K562 (cell line): Measurements from ENCODE around the gene SLC7A10. TPM values are rescaled to one million over a fixed set of nuclear protein-coding genes. Genes with fewer than 3 reads are reported as not detected.
A peak's percentile ranks its signal among the peaks of the same experiment; 100 is the strongest.

Experiments
- ATAC-seq: fragments of 200-7000 bp; cut with Tn5 transposase; 3 replicates; pipeline ENCODE4 v1.9.1; 2020; ENCODE audit warnings: moderate library complexity
- BruUV-seq: library from RNA; stranded (reverse); fragments of 400-500 nt; replicated peaks from 2 replicates; lab custom pipeline; 2021; lab: Mats Ljungman, UMichigan
- CTCF ChIA-PET: fragments of 300-600 bp; formaldehyde crosslinking; extraction: SDS; loops from one replicate; lab custom pipeline; 2021; ENCODE audit warnings: low intra/inter-chr PET ratio; lab: Yijun Ruan, JAX
- POLR2A ChIA-PET: fragments of 300-600, 350-650 bp; sonication (Branson Sonifier 250); formaldehyde crosslinking; extraction: SDS; loops from one replicate; lab custom pipeline; 2021; ENCODE audit warnings: antibody characterized with exemption, inconsistent platforms; lab: Yijun Ruan, JAX
- DNase-seq, 4 experiments: peaks; one replicate each; pipeline versions ENCODE4 v3.0.0 to v3.0.0-alpha.2; 2011 to 2018; ENCODE audit warnings: low spot score in 3 of 4, mixed read lengths in 3 of 4; ENCODE audit errors: extremely low read depth in 1 of 4
- FAIRE-seq: peaks from 2 replicates; lab custom pipeline; 2011; peaks lifted over from hg19 to GRCh38; lab: Jason Lieb, UNC
- H2AFZ ChIP-seq: 2 replicates; pipeline ENCODE4 v1.6.0; 2011; ENCODE audit warnings: low read depth, low read length, control low read depth, inconsistent platforms
- H3K27ac ChIP-seq: fragments of 200-600 bp; 3 replicates; pipeline ENCODE4 v1.8.0; 2011; ENCODE audit warnings: low read depth, mild to moderate bottlenecking, control low read depth, inconsistent platforms, low read length, moderate library complexity, mixed read lengths; ENCODE audit errors: extremely low read depth
- H3K27me3 ChIP-seq, 2 experiments: fragments of 300-600 bp in 1 of 2; 2 replicates in 1 of 2; 3 replicates in 1 of 2; pipeline versions ENCODE4 v1.6.0 to v1.8.0; 2011; ENCODE audit warnings: inconsistent platforms in 2 of 2, low read length in 2 of 2, mild to moderate bottlenecking in 1 of 2, mixed read lengths in 1 of 2, moderate library complexity in 1 of 2; ENCODE audit not compliant: control insufficient read depth in 2 of 2, insufficient read depth in 2 of 2
- H3K36me3 ChIP-seq: fragments of 300-600 bp; 3 replicates; pipeline ENCODE4 v1.8.0; 2011; ENCODE audit warnings: mild to moderate bottlenecking, low read length, inconsistent platforms; ENCODE audit not compliant: control insufficient read depth, insufficient read depth
- H3K4me1 ChIP-seq, 2 experiments: fragments of 200-600 bp in 1 of 2; replicated peaks in 1 of 2; 2 replicates in 1 of 2; 3 replicates in 1 of 2; pipeline versions ENCODE4 v1.5.1 to v1.8.0; 2011; ENCODE audit warnings: inconsistent platforms in 2 of 2, low read length in 2 of 2, mild to moderate bottlenecking in 1 of 2, mixed read lengths in 1 of 2, moderate library complexity in 1 of 2; ENCODE audit not compliant: control insufficient read depth in 2 of 2, insufficient read depth in 2 of 2
- H3K4me2 ChIP-seq: 2 replicates; pipeline ENCODE4 v1.6.1; 2011; ENCODE audit warnings: low read length, control low read depth, inconsistent platforms, mixed read lengths; ENCODE audit not compliant: insufficient read depth
- H3K4me3 ChIP-seq: fragments of 200-600 bp; sonication (generic), shearing (Covaris generic); 2 replicates; pipeline ENCODE4 v1.5.1; 2016; ENCODE audit warnings: control low read depth, inconsistent platforms
- H3K79me2 ChIP-seq: fragments of 200-600 bp; 3 replicates; pipeline ENCODE4 v1.8.0; 2011; ENCODE audit warnings: low read length, inconsistent platforms; ENCODE audit not compliant: control insufficient read depth, insufficient read depth
- H3K9ac ChIP-seq, 2 experiments: 2 replicates each; pipeline versions ENCODE4 v1.6.0 to v1.6.1; 2011; ENCODE audit warnings: low read depth in 2 of 2, low read length in 2 of 2, control low read depth in 1 of 2, inconsistent platforms in 1 of 2, mild to moderate bottlenecking in 1 of 2, mixed read lengths in 1 of 2; ENCODE audit not compliant: insufficient read depth in 1 of 2
- H3K9me1 ChIP-seq: one replicate; pipeline ENCODE4 v1.6.0; 2011; ENCODE audit warnings: inconsistent platforms, mild to moderate bottlenecking, low read length, moderate library complexity; ENCODE audit not compliant: control insufficient read depth, insufficient read depth
- H3K9me3 ChIP-seq: replicated peaks from 2 replicates; pipeline ENCODE4 v1.5.1; 2011; ENCODE audit warnings: low read depth, low read length, inconsistent platforms; ENCODE audit not compliant: control insufficient read depth, insufficient read depth
- H4K20me1 ChIP-seq: replicated peaks from 2 replicates; pipeline ENCODE4 v1.6.1; 2011; ENCODE audit warnings: low read length, inconsistent platforms, mixed read lengths; ENCODE audit not compliant: control insufficient read depth, insufficient read depth
- CC2D1A ChIP-seq: fragments of 450-650 bp; IDR thresholded peaks from 2 replicates; pipeline ENCODE4 v1.6.1; 2017; ENCODE audit warnings: mild to moderate bottlenecking
- CTCF ChIP-seq, 3 experiments: IDR thresholded peaks in 2 of 3; conservative IDR thresholded peaks in 1 of 3; 2 replicates each; pipeline ENCODE4 v1.5.1; 2011 to 2012; ENCODE audit warnings: low read length in 3 of 3, mild to moderate bottlenecking in 3 of 3, control low read depth in 2 of 3, improper control_type of control experiment in 1 of 3, inconsistent platforms in 1 of 3, low read depth in 1 of 3, mixed read lengths in 1 of 3, moderate library complexity in 1 of 3; ENCODE audit not compliant: insufficient read depth in 2 of 3
- DEAF1 ChIP-seq: fragments of 450-650 bp; formaldehyde crosslinking; IDR thresholded peaks from 2 replicates; pipeline ENCODE4 v1.4.0; 2020; ENCODE audit warnings: mild to moderate bottlenecking, moderate library complexity
- L3MBTL2 ChIP-seq: fragments of 450-650 bp; IDR thresholded peaks from 2 replicates; pipeline ENCODE4 v1.6.1; 2016; ENCODE audit warnings: mild to moderate bottlenecking, moderate library complexity
- MYC ChIP-seq, 2 experiments: fragments of 250-450 bp in 1 of 2; sonication (Bioruptor Pico) in 1 of 2; IDR thresholded peaks; 2 replicates each; pipeline versions ENCODE4 v1.5.1 to v1.6.1; 2012 to 2021; ENCODE audit warnings: low read depth in 2 of 2, borderline replicate concordance in 1 of 2, improper control_type of control experiment in 1 of 2, low read length in 1 of 2, mild to moderate bottlenecking in 1 of 2, moderate library complexity in 1 of 2
- RAD21 ChIP-seq, 2 experiments: fragments of 250-450 bp in 1 of 2; fragments of 450-650 bp in 1 of 2; sonication (Bioruptor Pico) in 1 of 2; formaldehyde crosslinking in 1 of 2; IDR thresholded peaks in 1 of 2; conservative IDR thresholded peaks in 1 of 2; 2 replicates each; pipeline versions ENCODE4 v1.4.0 to v1.8.0; 2020 to 2022; ENCODE audit warnings: mild to moderate bottlenecking in 2 of 2, moderate library complexity in 1 of 2
- SMC3 ChIP-seq: conservative IDR thresholded peaks from 2 replicates; pipeline ENCODE4 v1.6.1; 2011; ENCODE audit warnings: low read depth, low read length, improper control_type of control experiment; ENCODE audit not compliant: insufficient read depth
- THRB ChIP-seq: fragments of 450-650 bp; formaldehyde crosslinking; conservative IDR thresholded peaks from 2 replicates; pipeline ENCODE4 v1.4.0; 2022; ENCODE audit warnings: mild to moderate bottlenecking, missing genetic modification characterization
- ZBTB12 ChIP-seq: fragments of 250-450 bp; sonication (Bioruptor Pico); IDR thresholded peaks from 2 replicates; pipeline ENCODE4 v1.4.0; 2020
- WGBS: fragments of 100-300 bp; shearing (Covaris generic); methylation state at CpG from one replicate; pipeline ENCODE4 v1.1.6; 2016; ENCODE audit warnings: low coverage, mixed read lengths; ENCODE audit not compliant: insufficient coverage; ENCODE audit errors: missing lambda C conversion rate; 5-methylcytosine and 5-hydroxymethylcytosine counted together
- in situ Hi-C: fragments of 300-500 bp; cut with MboI; formaldehyde crosslinking; loops from 4 replicates; pipeline ENCODE4 v1.15.0; 2018; ENCODE audit warnings: inconsistent platforms, mixed read lengths
- intact Hi-C: fragments of 100-400 bp; cut with micrococcal nuclease; formaldehyde crosslinking; loops from 2 replicates; pipeline ENCODE4 v1.14.2; 2022
- polyA plus RNA-seq, 8 experiments: library from polyadenylated mRNA; depleted of rRNA in 4 of 8; stranded (reverse) in 5 of 8; unstranded in 3 of 8; fragments of >200 nt; fragmentation: Nextera tagmentation in 2 of 8; fragmentation: Illumina TruSeq in 1 of 8; extraction: Ambion mirVana in 2 of 8; extraction: Trizol in 1 of 8; gene quantifications; 2 replicates each; pipeline versions ENCODE4 v1.2.1 to v1.2.3, GENCODE V29; 2011 to 2014; ENCODE audit warnings: inconsistent platforms in 1 of 8, missing spikeins in 1 of 8
- total RNA-seq, 7 experiments: library from RNA; depleted of rRNA in 6 of 7; stranded (reverse); fragments of >200 nt in 6 of 7; fragmentation: Illumina TruSeq in 2 of 7; extraction: Trizol in 2 of 7; gene quantifications; 2 replicates each; pipeline versions ENCODE4 v1.2.1 to v1.2.3, GENCODE V29; 2011 to 2021; ENCODE audit warnings: low replicate concordance in 1 of 7

The SLC7A10 gene
- total and polyA plus RNA-seq, 9 of the 15 experiments (the other 6 are each of a cell fraction or from before 2014, with no cell fraction given) = 0.07 TPM; not detected in 8

GRCh38 chr19:33235269-33235995 lies 9.8 kb upstream of the SLC7A10 start:
- H3K36me3 ChIP-seq = no peaks in the 10 kb centered on the region
- no peaks in the 10 kb centered on the region; the same call in 1 of the 2 replicates for H3K9me3 ChIP-seq
- H3K27ac ChIP-seq = no peak overlapping the region
- CTCF ChIA-PET = interaction anchor here (0.6 to 1.8 kb wide), 5 partner anchors 171 to 1266 kb away, joined by 3 to 7 read pairs (median 5); no protein-coding TSS in a partner anchor
- H3K9ac ChIP-seq = no peak overlapping the region
- intact Hi-C loops (loop anchor here (1.0 to 5.0 kb wide), 2 partner anchors 171 to 537 kb away; no protein-coding TSS in a partner anchor), in situ Hi-C loops (loop anchor here (5.0 kb wide), 2 partner anchors 172 to 537 kb away; no protein-coding TSS in a partner anchor)
- H3K4me3 ChIP-seq = no peak overlapping the region
- H3K4me1 ChIP-seq = peaks cover 0 to 10% of the 10 kb centered on the region in 2 experiments; a peak in 2 of 5 replicates
- POLR2A ChIA-PET = interaction anchor here (0.6 to 1.3 kb wide), 3 partner anchors 111 to 185 kb away, joined by 3 read pairs; partner anchors contain the start of gene CEBPG
- no peak overlapping the region; the same call in 1 of the 2 replicates for H3K4me2 ChIP-seq
- ATAC-seq (peak; percentile 89), DNase-seq (peak; percentile 80 to 84 (median 82)), FAIRE-seq (peak; percentile 84)
- WGBS = 3% methylated on average over 15 of the region's 30 CpGs
- H3K27me3 ChIP-seq = peaks cover 2 to 39% of the 10 kb centered on the region in 2 experiments; a peak in 3 of 5 replicates
- H2AFZ ChIP-seq = no peak overlapping the region
- peaks cover 15% of the 10 kb centered on the region for H4K20me1 ChIP-seq
- no peaks in the 10 kb centered on the region for H3K9me1 ChIP-seq
- H3K79me2 ChIP-seq = no peaks in the 10 kb centered on the region
- no TSS peak for BruUV-seq
- TF ChIP-seq SMC3 (peak; percentile 90), RAD21 (CRISPR knock-in tag; conservative IDR thresholded peaks at IDR 0.05 in 1 of 2, IDR thresholded peaks at IDR 0.05 in 1 of 2) (peak; percentile 74 to 85), MYC (IDR thresholded peaks at IDR 0.05; ENCODE audit: low read depth, low read length) (peak; percentile 22; the same call in 1 of the 2 replicates), MYC (CRISPR knock-in tag; IDR thresholded peaks at IDR 0.05; ENCODE audit: borderline replicate concordance, low read depth) (no peak), ZBTB12 (CRISPR knock-in tag) (no peak), DEAF1 (peak; percentile 57), THRB (CRISPR knock-in tag) (no peak), CC2D1A (0 out of 2 replicates have a peak, but pooled peaks have one; percentile 22), L3MBTL2 (0 out of 2 replicates have a peak, but pooled peaks have one; percentile 19), CTCF (IDR thresholded peaks at IDR 0.05 in 2 of 3, conservative IDR thresholded peaks at IDR 0.05 in 1 of 3; ENCODE audit: insufficient read depth in 2 of 3, low read depth in 1 of 3, low read length in 3 of 3) (peak; percentile 85 to 95 (median 91))
